Measurements from ENCODE around the gene TLCD4. TPM values are rescaled to one million over a fixed set of nuclear protein-coding genes. Genes with fewer than 3 reads are reported as not detected.

The TLCD4 gene
- total RNA-seq, 1 experiment from 2014 or later, result 2.0 TPM

DNA sequence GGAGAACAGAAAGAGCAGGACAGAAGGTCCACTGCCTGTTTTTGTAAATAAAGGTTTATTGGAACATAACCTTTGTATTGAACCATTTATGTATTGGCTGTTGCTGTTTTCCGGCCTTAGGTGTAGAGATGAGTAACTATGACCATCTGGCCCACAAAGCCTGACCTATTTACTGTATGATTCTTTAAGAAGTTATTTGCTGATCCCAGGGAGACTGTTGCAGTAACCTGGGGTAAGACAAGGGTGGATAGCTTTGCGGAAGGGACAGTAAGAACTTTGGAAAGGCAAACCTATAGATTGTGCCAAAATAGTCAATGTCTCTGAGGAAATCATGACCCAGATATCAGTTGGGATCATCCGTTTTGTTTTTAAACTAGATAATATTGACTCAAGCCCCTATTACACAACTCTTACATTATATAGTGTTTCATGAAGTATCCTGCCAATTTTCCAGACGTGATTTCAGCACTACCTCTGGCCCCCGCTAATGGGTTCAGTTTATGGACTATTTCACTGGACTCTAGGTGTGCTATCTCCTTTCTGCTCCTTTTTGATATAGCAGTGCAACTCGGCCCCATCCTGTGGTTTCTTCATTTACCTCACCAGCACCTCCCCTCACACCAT, 20.8 kb upstream of the TLCD4 start (continued):
- TF ChIP-seq, protein P1, sequence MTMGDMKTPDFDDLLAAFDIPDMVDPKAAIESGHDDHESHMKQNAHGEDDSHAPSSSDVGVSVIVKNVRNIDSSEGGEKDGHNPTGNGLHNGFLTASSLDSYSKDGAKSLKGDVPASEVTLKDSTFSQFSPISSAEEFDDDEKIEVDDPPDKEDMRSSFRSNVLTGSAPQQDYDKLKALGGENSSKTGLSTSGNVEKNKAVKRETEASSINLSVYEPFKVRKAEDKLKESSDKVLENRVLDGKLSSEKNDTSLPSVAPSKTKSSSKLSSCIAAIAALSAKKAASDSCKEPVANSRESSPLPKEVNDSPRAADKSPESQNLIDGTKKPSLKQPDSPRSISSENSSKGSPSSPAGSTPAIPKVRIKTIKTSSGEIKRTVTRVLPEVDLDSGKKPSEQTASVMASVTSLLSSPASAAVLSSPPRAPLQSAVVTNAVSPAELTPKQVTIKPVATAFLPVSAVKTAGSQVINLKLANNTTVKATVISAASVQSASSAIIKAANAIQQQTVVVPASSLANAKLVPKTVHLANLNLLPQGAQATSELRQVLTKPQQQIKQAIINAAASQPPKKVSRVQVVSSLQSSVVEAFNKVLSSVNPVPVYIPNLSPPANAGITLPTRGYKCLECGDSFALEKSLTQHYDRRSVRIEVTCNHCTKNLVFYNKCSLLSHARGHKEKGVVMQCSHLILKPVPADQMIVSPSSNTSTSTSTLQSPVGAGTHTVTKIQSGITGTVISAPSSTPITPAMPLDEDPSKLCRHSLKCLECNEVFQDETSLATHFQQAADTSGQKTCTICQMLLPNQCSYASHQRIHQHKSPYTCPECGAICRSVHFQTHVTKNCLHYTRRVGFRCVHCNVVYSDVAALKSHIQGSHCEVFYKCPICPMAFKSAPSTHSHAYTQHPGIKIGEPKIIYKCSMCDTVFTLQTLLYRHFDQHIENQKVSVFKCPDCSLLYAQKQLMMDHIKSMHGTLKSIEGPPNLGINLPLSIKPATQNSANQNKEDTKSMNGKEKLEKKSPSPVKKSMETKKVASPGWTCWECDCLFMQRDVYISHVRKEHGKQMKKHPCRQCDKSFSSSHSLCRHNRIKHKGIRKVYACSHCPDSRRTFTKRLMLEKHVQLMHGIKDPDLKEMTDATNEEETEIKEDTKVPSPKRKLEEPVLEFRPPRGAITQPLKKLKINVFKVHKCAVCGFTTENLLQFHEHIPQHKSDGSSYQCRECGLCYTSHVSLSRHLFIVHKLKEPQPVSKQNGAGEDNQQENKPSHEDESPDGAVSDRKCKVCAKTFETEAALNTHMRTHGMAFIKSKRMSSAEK (CRISPR knock-in tag; IDR thresholded peaks at IDR 0.05; ENCODE audit: borderline replicate concordance), result no peak
- no peak for TF ChIP-seq GRHL2 (CRISPR knock-in tag; IDR thresholded peaks at IDR 0.05; ENCODE audit: insufficient replicate concordance, severe bottlenecking)
- no peak for TF ChIP-seq ETV6 (CRISPR knock-in tag; IDR thresholded peaks at IDR 0.05)
- no peak for TF ChIP-seq SMAD3 (CRISPR knock-in tag; IDR thresholded peaks at IDR 0.05; ENCODE audit: borderline replicate concordance)
- TF ChIP-seq, protein P2, sequence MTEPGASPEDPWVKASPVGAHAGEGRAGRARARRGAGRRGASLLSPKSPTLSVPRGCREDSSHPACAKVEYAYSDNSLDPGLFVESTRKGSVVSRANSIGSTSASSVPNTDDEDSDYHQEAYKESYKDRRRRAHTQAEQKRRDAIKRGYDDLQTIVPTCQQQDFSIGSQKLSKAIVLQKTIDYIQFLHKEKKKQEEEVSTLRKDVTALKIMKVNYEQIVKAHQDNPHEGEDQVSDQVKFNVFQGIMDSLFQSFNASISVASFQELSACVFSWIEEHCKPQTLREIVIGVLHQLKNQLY (CRISPR knock-in tag; IDR thresholded peaks at IDR 0.05), result no peak

DNA sequence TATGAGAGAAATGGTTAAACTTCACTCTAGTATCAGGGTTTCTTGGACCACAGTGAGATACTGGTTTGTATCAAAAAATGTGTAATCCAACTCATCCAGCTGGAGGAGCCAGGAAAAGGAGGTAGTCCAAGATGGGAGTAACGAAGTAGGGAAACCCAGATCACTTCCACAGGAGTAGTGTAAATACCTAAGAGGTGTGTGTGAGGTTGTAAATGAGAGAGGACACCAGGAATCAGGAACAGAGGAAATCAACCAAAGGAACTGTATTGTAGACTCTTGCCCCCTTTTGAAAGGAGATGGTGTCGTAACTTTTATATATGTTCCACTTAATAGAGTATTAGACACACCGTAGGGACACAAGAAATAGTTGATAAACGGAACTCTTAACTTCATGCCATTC, 19.7 kb upstream of the TLCD4 start:
- Mint-ChIP-seq H3K9me3 (peaks cover under 1% of the 10 kb centered on the region; the same call in 1 of the 2 replicates), H3K4me3 (no peak overlapping the region), H3K27ac (no peak overlapping the region), H3K4me1 (no peaks in the 10 kb centered on the region), H3K36me3 (no peaks in the 10 kb centered on the region), H3K27me3 (ENCODE audit: low read depth) (no peaks in the 10 kb centered on the region)
- ChIA-PET POLR2A (no interaction called here), CTCF (no interaction called here)
- DNase-seq (ENCODE audit: low spot score) (no peak), ATAC-seq (no peak)
- TF ChIP-seq ZNF121 (CRISPR knock-in tag; IDR thresholded peaks at IDR 0.05) (no peak), FOXP1 (CRISPR knock-in tag; IDR thresholded peaks at IDR 0.05; ENCODE audit: borderline replicate concordance) (no peak), TEAD4 (CRISPR knock-in tag; IDR thresholded peaks at IDR 0.05) (no peak), EMX1 (CRISPR knock-in tag; IDR thresholded peaks at IDR 0.05) (no peak), SMAD4 (CRISPR knock-in tag; IDR thresholded peaks at IDR 0.05) (no peak), GTF2I (CRISPR knock-in tag; conservative IDR thresholded peaks at IDR 0.05) (no peak), NFATC4 (CRISPR knock-in tag; IDR thresholded peaks at IDR 0.05) (no peak), ESRRA (CRISPR knock-in tag; IDR thresholded peaks at IDR 0.05; ENCODE audit: borderline replicate concordance) (no peak), ZNF423 (CRISPR knock-in tag; IDR thresholded peaks at IDR 0.05) (no peak), NFYB (CRISPR knock-in tag; conservative IDR thresholded peaks at IDR 0.05; ENCODE audit: low read depth) (no peak), ZNF317 (CRISPR knock-in tag; IDR thresholded peaks at IDR 0.05; ENCODE audit: borderline replicate concordance, low read depth) (no peak), NR1H2 (CRISPR knock-in tag; IDR thresholded peaks at IDR 0.05) (no peak)
- TF ChIP-seq, protein P3, sequence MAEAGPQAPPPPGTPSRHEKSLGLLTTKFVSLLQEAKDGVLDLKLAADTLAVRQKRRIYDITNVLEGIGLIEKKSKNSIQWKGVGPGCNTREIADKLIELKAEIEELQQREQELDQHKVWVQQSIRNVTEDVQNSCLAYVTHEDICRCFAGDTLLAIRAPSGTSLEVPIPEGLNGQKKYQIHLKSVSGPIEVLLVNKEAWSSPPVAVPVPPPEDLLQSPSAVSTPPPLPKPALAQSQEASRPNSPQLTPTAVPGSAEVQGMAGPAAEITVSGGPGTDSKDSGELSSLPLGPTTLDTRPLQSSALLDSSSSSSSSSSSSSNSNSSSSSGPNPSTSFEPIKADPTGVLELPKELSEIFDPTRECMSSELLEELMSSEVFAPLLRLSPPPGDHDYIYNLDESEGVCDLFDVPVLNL (CRISPR knock-in tag; IDR thresholded peaks at IDR 0.05; ENCODE audit: borderline replicate concordance, low read depth), result no peak
- TF ChIP-seq, protein P4, sequence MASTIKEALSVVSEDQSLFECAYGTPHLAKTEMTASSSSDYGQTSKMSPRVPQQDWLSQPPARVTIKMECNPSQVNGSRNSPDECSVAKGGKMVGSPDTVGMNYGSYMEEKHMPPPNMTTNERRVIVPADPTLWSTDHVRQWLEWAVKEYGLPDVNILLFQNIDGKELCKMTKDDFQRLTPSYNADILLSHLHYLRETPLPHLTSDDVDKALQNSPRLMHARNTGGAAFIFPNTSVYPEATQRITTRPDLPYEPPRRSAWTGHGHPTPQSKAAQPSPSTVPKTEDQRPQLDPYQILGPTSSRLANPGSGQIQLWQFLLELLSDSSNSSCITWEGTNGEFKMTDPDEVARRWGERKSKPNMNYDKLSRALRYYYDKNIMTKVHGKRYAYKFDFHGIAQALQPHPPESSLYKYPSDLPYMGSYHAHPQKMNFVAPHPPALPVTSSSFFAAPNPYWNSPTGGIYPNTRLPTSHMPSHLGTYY (CRISPR knock-in tag; IDR thresholded peaks at IDR 0.05), result no peak
- TF ChIP-seq, protein P5, sequence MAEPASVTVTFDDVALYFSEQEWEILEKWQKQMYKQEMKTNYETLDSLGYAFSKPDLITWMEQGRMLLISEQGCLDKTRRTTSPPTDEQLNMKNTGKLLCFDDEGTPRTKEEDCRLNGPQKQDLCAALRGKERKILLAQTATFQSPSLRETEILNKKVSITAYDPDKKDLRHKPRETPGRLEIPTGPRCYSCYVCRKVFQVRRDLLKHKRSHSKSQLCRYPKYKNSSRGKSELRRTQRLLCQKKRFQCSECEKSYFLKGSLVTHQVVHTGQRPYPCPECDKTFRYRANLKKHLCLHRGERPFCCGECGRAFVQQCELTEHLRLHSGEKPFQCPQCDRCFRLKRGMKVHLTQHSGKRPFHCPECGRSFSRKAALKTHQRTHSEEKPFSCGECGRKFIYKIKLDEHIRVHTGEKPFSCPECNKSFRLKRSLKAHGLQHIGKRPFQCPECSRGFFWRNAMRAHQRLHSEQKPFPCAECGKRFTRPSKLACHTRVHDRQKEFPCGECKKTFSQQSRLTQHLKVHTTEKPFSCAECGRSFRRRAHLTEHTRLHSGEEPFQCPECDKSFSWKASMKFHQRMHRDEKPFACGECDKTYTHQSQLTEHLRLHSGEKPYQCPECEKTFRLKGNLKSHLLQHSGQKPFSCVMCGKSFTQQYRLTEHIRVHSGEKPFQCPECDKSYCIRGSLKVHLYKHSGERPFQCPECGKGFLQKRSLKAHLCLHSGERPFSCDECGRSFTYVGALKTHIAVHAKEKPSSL (CRISPR knock-in tag; conservative IDR thresholded peaks at IDR 0.05), result no peak
- TF ChIP-seq, protein P6, sequence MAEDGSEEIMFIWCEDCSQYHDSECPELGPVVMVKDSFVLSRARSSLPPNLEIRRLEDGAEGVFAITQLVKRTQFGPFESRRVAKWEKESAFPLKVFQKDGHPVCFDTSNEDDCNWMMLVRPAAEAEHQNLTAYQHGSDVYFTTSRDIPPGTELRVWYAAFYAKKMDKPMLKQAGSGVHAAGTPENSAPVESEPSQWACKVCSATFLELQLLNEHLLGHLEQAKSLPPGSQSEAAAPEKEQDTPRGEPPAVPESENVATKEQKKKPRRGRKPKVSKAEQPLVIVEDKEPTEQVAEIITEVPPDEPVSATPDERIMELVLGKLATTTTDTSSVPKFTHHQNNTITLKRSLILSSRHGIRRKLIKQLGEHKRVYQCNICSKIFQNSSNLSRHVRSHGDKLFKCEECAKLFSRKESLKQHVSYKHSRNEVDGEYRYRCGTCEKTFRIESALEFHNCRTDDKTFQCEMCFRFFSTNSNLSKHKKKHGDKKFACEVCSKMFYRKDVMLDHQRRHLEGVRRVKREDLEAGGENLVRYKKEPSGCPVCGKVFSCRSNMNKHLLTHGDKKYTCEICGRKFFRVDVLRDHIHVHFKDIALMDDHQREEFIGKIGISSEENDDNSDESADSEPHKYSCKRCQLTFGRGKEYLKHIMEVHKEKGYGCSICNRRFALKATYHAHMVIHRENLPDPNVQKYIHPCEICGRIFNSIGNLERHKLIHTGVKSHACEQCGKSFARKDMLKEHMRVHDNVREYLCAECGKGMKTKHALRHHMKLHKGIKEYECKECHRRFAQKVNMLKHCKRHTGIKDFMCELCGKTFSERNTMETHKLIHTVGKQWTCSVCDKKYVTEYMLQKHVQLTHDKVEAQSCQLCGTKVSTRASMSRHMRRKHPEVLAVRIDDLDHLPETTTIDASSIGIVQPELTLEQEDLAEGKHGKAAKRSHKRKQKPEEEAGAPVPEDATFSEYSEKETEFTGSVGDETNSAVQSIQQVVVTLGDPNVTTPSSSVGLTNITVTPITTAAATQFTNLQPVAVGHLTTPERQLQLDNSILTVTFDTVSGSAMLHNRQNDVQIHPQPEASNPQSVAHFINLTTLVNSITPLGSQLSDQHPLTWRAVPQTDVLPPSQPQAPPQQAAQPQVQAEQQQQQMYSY (CRISPR knock-in tag; IDR thresholded peaks at IDR 0.05), result no peak
- TF ChIP-seq, protein P7, sequence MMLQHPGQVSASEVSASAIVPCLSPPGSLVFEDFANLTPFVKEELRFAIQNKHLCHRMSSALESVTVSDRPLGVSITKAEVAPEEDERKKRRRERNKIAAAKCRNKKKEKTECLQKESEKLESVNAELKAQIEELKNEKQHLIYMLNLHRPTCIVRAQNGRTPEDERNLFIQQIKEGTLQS (CRISPR knock-in tag; conservative IDR thresholded peaks at IDR 0.05), result no peak
